ENCODE data around the gene PLXDC1. TPM values are rescaled to one million over a fixed set of nuclear protein-coding genes. Genes with fewer than 3 reads are reported as not detected.

The PLXDC1 gene
- total RNA-seq, 1 experiment from 2014 or later, result 0.75 TPM

GRCh38 chr17:39118674-39119419, 32.6 kb downstream of the PLXDC1 start:
- H3K27me3 ChIP-seq (replicated peaks; ENCODE audit: insufficient read depth, low read depth, low read length, poor library complexity), result no peaks in the 10 kb centered on the region
- H3K4me3 ChIP-seq (ENCODE audit: low read depth, low read length, poor library complexity, severe bottlenecking), result no peak overlapping the region
- no peak for DNase-seq (ENCODE audit: low spot score)
- intact Hi-C loops (cut with micrococcal nuclease; ENCODE audit: unreplicated experiment), result no loop called here
- H3K4me1 ChIP-seq (ENCODE audit: insufficient read depth, low read length, poor library complexity, severe bottlenecking), result no peaks in the 10 kb centered on the region
- no TSS peak for BruUV-seq (replicated peaks)
- no peaks in the 10 kb centered on the region for H3K36me3 ChIP-seq (ENCODE audit: insufficient read depth, low read length, poor library complexity, severe bottlenecking)
- H3K9me3 ChIP-seq (ENCODE audit: low read depth, low read length, poor library complexity, severe bottlenecking), result no peaks in the 10 kb centered on the region
- TF ChIP-seq EZH2 (IDR thresholded peaks at IDR 0.05; ENCODE audit: borderline replicate concordance, low read depth, low read length, poor library complexity, severe bottlenecking) (no peak), CTCF (conservative IDR thresholded peaks at IDR 0.05; ENCODE audit: low read depth, low read length) (no peak)
- ChIA-PET CTCF (no interaction called here), POLR2A (ENCODE audit: low non-redundant PET) (no interaction called here)
- H3K27ac ChIP-seq (ENCODE audit: low read depth, low read length, poor library complexity, severe bottlenecking), result no peak overlapping the region

DNA sequence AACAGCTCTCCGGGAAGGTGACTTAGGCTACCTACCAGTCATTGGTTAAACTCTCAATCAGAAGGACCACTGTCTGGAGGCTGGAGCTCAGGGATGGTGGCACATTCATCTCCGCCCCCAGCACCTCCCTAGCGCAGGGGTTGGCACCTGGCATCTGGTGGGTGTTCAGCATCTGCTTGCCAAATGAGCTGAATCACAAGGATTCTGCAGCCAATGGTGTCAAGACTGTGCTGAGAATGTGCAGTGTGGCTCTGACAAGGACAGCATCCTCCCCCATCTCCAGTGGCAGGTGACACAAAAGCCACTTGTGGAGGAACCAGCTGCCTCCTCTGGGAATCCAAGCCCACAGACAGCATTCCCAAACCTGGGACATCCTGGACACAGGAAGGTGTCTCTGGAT, 35.2 kb downstream of the PLXDC1 start:
- CTCF ChIA-PET, result no interaction called here

DNA sequence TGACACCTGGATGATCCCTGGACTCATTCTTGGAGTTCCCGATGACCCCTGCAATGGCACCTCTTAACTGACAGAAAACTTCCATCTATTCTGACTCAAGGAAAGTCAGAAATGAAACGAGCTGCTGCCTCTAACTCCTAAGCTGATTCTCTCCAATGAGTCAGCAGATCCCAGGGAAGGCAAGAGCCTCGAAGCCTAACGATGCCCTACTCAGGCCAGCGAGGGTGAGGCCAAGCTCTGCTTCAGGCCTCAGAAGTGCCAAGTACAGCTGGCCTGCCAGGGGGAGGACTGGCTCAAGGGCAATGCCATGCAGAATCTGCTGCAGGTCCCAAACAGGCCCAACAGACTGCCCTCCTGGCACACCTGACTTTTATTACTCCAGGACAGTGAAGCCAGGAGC, 36.3 kb downstream of the PLXDC1 start:
- no TSS peak for BruUV-seq (replicated peaks)
- no peak overlapping the region for H3K4me3 ChIP-seq (ENCODE audit: low read depth, low read length, poor library complexity, severe bottlenecking)
- ChIA-PET POLR2A (ENCODE audit: low non-redundant PET) (no interaction called here), CTCF (no interaction called here)
- H3K4me1 ChIP-seq (ENCODE audit: insufficient read depth, low read length, poor library complexity, severe bottlenecking), result no peaks in the 10 kb centered on the region
- H3K27me3 ChIP-seq (replicated peaks; ENCODE audit: insufficient read depth, low read depth, low read length, poor library complexity), result no peaks in the 10 kb centered on the region
- no peak for DNase-seq (ENCODE audit: low spot score)
- no peaks in the 10 kb centered on the region for H3K36me3 ChIP-seq (ENCODE audit: insufficient read depth, low read length, poor library complexity, severe bottlenecking)
- no peaks in the 10 kb centered on the region for H3K9me3 ChIP-seq (ENCODE audit: low read depth, low read length, poor library complexity, severe bottlenecking)
- intact Hi-C loops (cut with micrococcal nuclease; ENCODE audit: unreplicated experiment), result no loop called here
- no peak overlapping the region for H3K27ac ChIP-seq (ENCODE audit: low read depth, low read length, poor library complexity, severe bottlenecking)
- TF ChIP-seq EZH2 (IDR thresholded peaks at IDR 0.05; ENCODE audit: borderline replicate concordance, low read depth, low read length, poor library complexity, severe bottlenecking) (no peak), CTCF (conservative IDR thresholded peaks at IDR 0.05; ENCODE audit: low read depth, low read length) (no peak)

More for the DNA sequence above, 35.2 kb downstream of the PLXDC1 start:
- no peaks in the 10 kb centered on the region for H3K36me3 ChIP-seq (ENCODE audit: insufficient read depth, low read length, poor library complexity, severe bottlenecking)
- no peaks in the 10 kb centered on the region for H3K27me3 ChIP-seq (replicated peaks; ENCODE audit: insufficient read depth, low read depth, low read length, poor library complexity)
- no peaks in the 10 kb centered on the region for H3K4me1 ChIP-seq (ENCODE audit: insufficient read depth, low read length, poor library complexity, severe bottlenecking)
- TF ChIP-seq CTCF (conservative IDR thresholded peaks at IDR 0.05; ENCODE audit: low read depth, low read length) (no peak), EZH2 (IDR thresholded peaks at IDR 0.05; ENCODE audit: borderline replicate concordance, low read depth, low read length, poor library complexity, severe bottlenecking) (no peak)
- no TSS peak for BruUV-seq (replicated peaks)
- no peak overlapping the region for H3K4me3 ChIP-seq (ENCODE audit: low read depth, low read length, poor library complexity, severe bottlenecking)
- POLR2A ChIA-PET (ENCODE audit: low non-redundant PET), result no interaction called here
- H3K9me3 ChIP-seq (ENCODE audit: low read depth, low read length, poor library complexity, severe bottlenecking), result no peaks in the 10 kb centered on the region
- intact Hi-C loops (cut with micrococcal nuclease; ENCODE audit: unreplicated experiment), result no loop called here
- no peak for DNase-seq (ENCODE audit: low spot score)
- H3K27ac ChIP-seq (ENCODE audit: low read depth, low read length, poor library complexity, severe bottlenecking), result no peak overlapping the region

All from A673 (cell line).